Peyer's patch (tissue), 4 donors: Measurements from ENCODE around the gene IVD.

Experiments
- CTCF ChIP-seq, 6 experiments: fragments of 450-650 bp in 4 of 6; fragments of 200-600 bp in 2 of 6; sonication (generic) in 1 of 6; IDR thresholded peaks; one replicate each; pipeline ENCODE4 v1.5.1; 2017 to 2019; ENCODE audit warnings: antibody characterized with exemption in 6 of 6, mild to moderate bottlenecking in 3 of 6, moderate library complexity in 1 of 6
- POLR2A ChIP-seq, 2 donors: fragments of 450-650 bp; IDR thresholded peaks; one replicate each; pipeline ENCODE4 v1.5.1; 2017; ENCODE audit warnings: antibody characterized with exemption in 2 of 2, mild to moderate bottlenecking in 2 of 2, moderate library complexity in 2 of 2

- TF ChIP-seq CTCF (IDR thresholded peaks at IDR 0.05), result no peak
- TF ChIP-seq POLR2A (IDR thresholded peaks at IDR 0.05), result no peak
These were observed 53.1 kb downstream of the IVD start for GRCh38 chr15:40458495-40459371.
